ENCODE measurements around the gene OR11H7.

DNA sequence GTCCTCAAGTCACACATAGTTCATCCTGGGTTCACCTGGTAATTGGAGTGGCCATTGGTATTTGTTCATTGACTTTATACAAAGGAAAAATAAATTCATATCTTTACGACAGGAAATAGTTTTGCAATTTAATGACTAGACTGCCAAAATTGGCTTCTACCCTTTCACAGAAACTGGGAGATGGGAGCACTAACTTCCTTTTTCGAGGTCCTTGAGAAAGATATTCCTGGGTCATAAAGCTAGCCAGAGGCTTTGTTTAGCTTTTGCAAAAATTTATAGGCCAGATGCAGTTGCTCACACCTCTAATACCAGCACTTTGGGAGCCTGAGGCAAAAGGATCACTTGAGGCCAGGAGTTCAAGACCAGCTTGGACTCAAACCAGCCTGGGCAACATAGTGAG, 48.3 kb upstream of the OR11H7 start:
- TF ChIP-seq, protein P1, sequence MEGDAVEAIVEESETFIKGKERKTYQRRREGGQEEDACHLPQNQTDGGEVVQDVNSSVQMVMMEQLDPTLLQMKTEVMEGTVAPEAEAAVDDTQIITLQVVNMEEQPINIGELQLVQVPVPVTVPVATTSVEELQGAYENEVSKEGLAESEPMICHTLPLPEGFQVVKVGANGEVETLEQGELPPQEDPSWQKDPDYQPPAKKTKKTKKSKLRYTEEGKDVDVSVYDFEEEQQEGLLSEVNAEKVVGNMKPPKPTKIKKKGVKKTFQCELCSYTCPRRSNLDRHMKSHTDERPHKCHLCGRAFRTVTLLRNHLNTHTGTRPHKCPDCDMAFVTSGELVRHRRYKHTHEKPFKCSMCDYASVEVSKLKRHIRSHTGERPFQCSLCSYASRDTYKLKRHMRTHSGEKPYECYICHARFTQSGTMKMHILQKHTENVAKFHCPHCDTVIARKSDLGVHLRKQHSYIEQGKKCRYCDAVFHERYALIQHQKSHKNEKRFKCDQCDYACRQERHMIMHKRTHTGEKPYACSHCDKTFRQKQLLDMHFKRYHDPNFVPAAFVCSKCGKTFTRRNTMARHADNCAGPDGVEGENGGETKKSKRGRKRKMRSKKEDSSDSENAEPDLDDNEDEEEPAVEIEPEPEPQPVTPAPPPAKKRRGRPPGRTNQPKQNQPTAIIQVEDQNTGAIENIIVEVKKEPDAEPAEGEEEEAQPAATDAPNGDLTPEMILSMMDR (IDR thresholded peaks at IDR 0.05; ENCODE audit: low read depth, low read length, poor library complexity, severe bottlenecking) = no peak
- no peak for TF ChIP-seq EZH2phosphoT487 (IDR thresholded peaks at IDR 0.05; ENCODE audit: borderline replicate concordance, low read length)
